HepG2 (cell line): ENCODE measurements around the gene CST3. TPM values are rescaled to one million over a fixed set of nuclear protein-coding genes. Genes with fewer than 3 reads are reported as not detected.

Experiments
- GABPB1 ChIP-seq: IDR thresholded peaks from 2 replicates; pipeline ENCODE4 v1.6.1; 2016; ENCODE audit warnings: mild to moderate bottlenecking, missing genetic modification reagents, moderate library complexity, missing compliant biosample characterization
- HMGXB3 ChIP-seq: sonication (generic); formaldehyde crosslinking; IDR thresholded peaks from 2 replicates; pipeline ENCODE4 v1.4.0; 2020; ENCODE audit warnings: missing genetic modification reagents, borderline replicate concordance
- MYC ChIP-seq: sonication (generic); formaldehyde crosslinking; IDR thresholded peaks from 2 replicates; pipeline ENCODE4 v1.9.0; 2021; ENCODE audit warnings: missing genetic modification reagents, borderline replicate concordance
- PATZ1 ChIP-seq: sonication (generic); formaldehyde crosslinking; IDR thresholded peaks from 2 replicates; pipeline ENCODE4 v1.4.0; 2020; ENCODE audit warnings: missing genetic modification reagents
- POLR2AphosphoS5 ChIP-seq: IDR thresholded peaks from 2 replicates; pipeline ENCODE4 v1.6.1; 2012; ENCODE audit warnings: low read depth, low read length
- SIN3B ChIP-seq: fragments of 150-350 bp; IDR thresholded peaks from 2 replicates; pipeline ENCODE4 v1.6.1; 2014; ENCODE audit warnings: low read length
- SNRNP70 ChIP-seq: fragments of 200-400 bp; formaldehyde crosslinking; IDR thresholded peaks from 2 replicates; pipeline ENCODE4 v1.6.1; 2017; ENCODE audit warnings: mild to moderate bottlenecking, low read depth, low read length, moderate library complexity
- STAT5B ChIP-seq: sonication (generic); formaldehyde crosslinking; IDR thresholded peaks from 2 replicates; pipeline ENCODE4 v1.4.0; 2020; ENCODE audit warnings: missing genetic modification reagents
- ZBTB7A ChIP-seq: sonication (generic); formaldehyde crosslinking; IDR thresholded peaks from 2 replicates; pipeline ENCODE4 v1.8.0; 2022; ENCODE audit warnings: mild to moderate bottlenecking, missing genetic modification reagents
- ZNF33B ChIP-seq: sonication (generic); formaldehyde crosslinking; IDR thresholded peaks from 2 replicates; pipeline ENCODE4 v1.5.1; 2020; ENCODE audit warnings: mild to moderate bottlenecking, missing genetic modification reagents
- ZNF414 ChIP-seq: sonication (generic); formaldehyde crosslinking; IDR thresholded peaks from 2 replicates; pipeline ENCODE4 v1.5.0; 2020; ENCODE audit warnings: missing genetic modification reagents
- ZNF468 ChIP-seq: sonication (generic); formaldehyde crosslinking; IDR thresholded peaks from 2 replicates; pipeline ENCODE4 v1.8.0; 2022; ENCODE audit warnings: mild to moderate bottlenecking, moderate library complexity, missing genetic modification reagents
- ZNF704 ChIP-seq: sonication (generic); formaldehyde crosslinking; IDR thresholded peaks from 2 replicates; pipeline ENCODE4 v1.8.1; 2023; ENCODE audit warnings: mild to moderate bottlenecking, inconsistent platforms, moderate library complexity, missing genetic modification reagents, borderline replicate concordance
- ZNF747 ChIP-seq: sonication (generic); formaldehyde crosslinking; IDR thresholded peaks from 2 replicates; pipeline ENCODE4 v1.8.1; 2023; ENCODE audit warnings: missing genetic modification reagents, mild to moderate bottlenecking, borderline replicate concordance
- ZNF768 ChIP-seq: sonication (generic); formaldehyde crosslinking; IDR thresholded peaks from 2 replicates; pipeline ENCODE4 v1.4.0; 2020; ENCODE audit warnings: missing genetic modification reagents
- ZNF839 ChIP-seq: sonication (generic); formaldehyde crosslinking; IDR thresholded peaks from 2 replicates; pipeline ENCODE4 v1.4.0; 2020; ENCODE audit warnings: missing genetic modification reagents, mild to moderate bottlenecking, borderline replicate concordance
- polyA plus RNA-seq, 8 experiments: library from polyadenylated mRNA; depleted of rRNA in 3 of 8; stranded (reverse) in 7 of 8; unstranded in 1 of 8; fragments of >200 nt; fragmentation: Illumina TruSeq in 4 of 8; extraction: Trizol in 4 of 8; gene quantifications; 2 replicates each; pipeline versions ENCODE4 v1.2.1 to v1.2.3, GENCODE V29; 2011 to 2016; ENCODE audit warnings: low read depth in 4 of 8, missing spikeins in 1 of 8, mixed read lengths in 1 of 8; ENCODE audit not compliant: insufficient read depth in 1 of 8
- total RNA-seq, 5 experiments: library from RNA; depleted of rRNA; stranded (reverse); fragments of >200 nt; fragmentation: Illumina TruSeq; extraction: Trizol; gene quantifications; 2 replicates each; pipeline ENCODE4 v1.2.3, GENCODE V29; 2016; ENCODE audit warnings: low read depth in 1 of 5

The CST3 gene
- total and polyA plus RNA-seq, 2 of the 13 experiments (the other 11 are each of a cell fraction or from before 2014, with no cell fraction given): 690 to 1,005 TPM

GRCh38 chr20:23662276-23662870, 24.6 kb upstream of the CST3 start (continued):
- no peak for TF ChIP-seq PATZ1
- no peak for TF ChIP-seq ZNF747 (CRISPR knock-in tag)
- no peak for TF ChIP-seq HMGXB3 (CRISPR knock-in tag)
- TF ChIP-seq ZNF468 (CRISPR knock-in tag): 0 out of 2 replicates have a peak, but pooled peaks have one; percentile 43
- TF ChIP-seq ZNF704 (CRISPR knock-in tag): no peak
- no peak for TF ChIP-seq SNRNP70
- TF ChIP-seq ZBTB7A (CRISPR knock-in tag): no peak
- 0 out of 2 replicates have a peak, but pooled peaks have one; percentile 11 for TF ChIP-seq ZNF33B (CRISPR knock-in tag)
- no peak; the same call in 1 of the 2 replicates for TF ChIP-seq ZNF414 (CRISPR knock-in tag)
- peak; percentile 82; the same call in 1 of the 2 replicates for TF ChIP-seq ZNF839 (CRISPR knock-in tag)
- TF ChIP-seq STAT5B: no peak
- 0 out of 2 replicates have a peak, but pooled peaks have one; percentile 24 for TF ChIP-seq POLR2AphosphoS5
- TF ChIP-seq SIN3B: no peak
- peak; percentile 49; the same call in 1 of the 2 replicates for TF ChIP-seq ZNF768 (CRISPR knock-in tag)
- TF ChIP-seq GABPB1: peak; percentile 7; the same call in 1 of the 2 replicates
- no peak for TF ChIP-seq MYC (CRISPR knock-in tag)
